Measurements from ENCODE around the gene FNIP2.

FNIP2 gene

GRCh38 chr4:158845311-158846041 lies 76.7 kb downstream of the FNIP2 start:
- DNase-seq, result no peak

GRCh38 chr4:158847535-158847934 lies 78.7 kb downstream of the FNIP2 start:
- no peak for DNase-seq

- no peak for DNase-seq
Observed at GRCh38 chr4:158849681-158850080, 80.9 kb downstream of the FNIP2 start.

- DNase-seq, result no peak
Observed at GRCh38 chr4:158850371-158850770, 81.5 kb downstream of the FNIP2 start.

- DNase-seq, result no peak
Observed at GRCh38 chr4:158850800-158851644, 82.2 kb downstream of the FNIP2 start.

- no peak for DNase-seq
Observed at GRCh38 chr4:158854236-158854635, 85.4 kb downstream of the FNIP2 start.

- DNase-seq, result no peak
Observed at GRCh38 chr4:158856852-158857251, 88.0 kb downstream of the FNIP2 start.

- DNase-seq, result no peak
Observed at GRCh38 chr4:158857951-158858350, 89.1 kb downstream of the FNIP2 start.

- DNase-seq, result no peak
Observed at GRCh38 chr4:158858410-158859199, 89.8 kb downstream of the FNIP2 start.

- no peak for DNase-seq
Observed at GRCh38 chr4:158859661-158860060, 90.8 kb downstream of the FNIP2 start.

- no peak for DNase-seq
Observed at GRCh38 chr4:158860856-158861255, 92.0 kb downstream of the FNIP2 start.

GRCh38 chr4:158861281-158861680 lies 92.5 kb downstream of the FNIP2 start:
- no peak for DNase-seq

GRCh38 chr4:158861766-158862165 lies 92.9 kb downstream of the FNIP2 start:
- no peak for DNase-seq

GRCh38 chr4:158863296-158863695 lies 94.5 kb downstream of the FNIP2 start:
- no peak for DNase-seq

- no peak for DNase-seq
Observed at GRCh38 chr4:158865520-158866177, 96.8 kb downstream of the FNIP2 start.

GRCh38 chr4:158869001-158869400 lies 100.2 kb downstream of the FNIP2 start:
- no peak for DNase-seq

- DNase-seq, result no peak
Observed at GRCh38 chr4:158869761-158870160, 100.9 kb downstream of the FNIP2 start.

- no peak for DNase-seq
Observed at GRCh38 chr4:158870282-158870625, 101.4 kb downstream of the FNIP2 start.

- DNase-seq, result no peak
Observed at GRCh38 chr4:158870626-158871334, 102.0 kb downstream of the FNIP2 start.

- no peak for DNase-seq
Observed at GRCh38 chr4:158871335-158871724, 102.5 kb downstream of the FNIP2 start.

- no peak for DNase-seq
Observed at GRCh38 chr4:158873795-158874401, 105.1 kb downstream of the FNIP2 start.

GRCh38 chr4:158875026-158875425 lies 106.2 kb downstream of the FNIP2 start:
- DNase-seq, result no peak

Data from CD4-positive, alpha-beta T cell treated with Interferon gamma for 1 hour (primary cell).